Sigmoid colon (tissue), 7 donors: ENCODE data around the gene ZSWIM5. TPM values are rescaled to one million over a fixed set of nuclear protein-coding genes. Genes with fewer than 3 reads are reported as not detected.
"Not testable (repeated sequence)": the region's sequence is repeated elsewhere in the genome, so short reads cannot be mapped to it uniquely, and the experiment has no call there.

Source experiments
- DNase-seq: peaks from one replicate; pipeline ENCODE4 v3.0.0-alpha.2; 2019
- H3K27ac ChIP-seq, 4 donors: fragments of 200-600 bp; sonication (generic); one replicate each; pipeline ENCODE4 v1.5.1; 2016 to 2019; ENCODE audit warnings: mild to moderate bottlenecking in 1 of 4
- H3K27me3 ChIP-seq, 3 donors: fragments of 200-600 bp; sonication (generic); one replicate each; pipeline ENCODE4 v1.5.1; 2019; ENCODE audit warnings: mild to moderate bottlenecking in 1 of 3
- H3K36me3 ChIP-seq, 4 donors: fragments of 200-600 bp; sonication (generic); one replicate each; pipeline ENCODE4 v1.5.1; 2016 to 2019
- H3K4me1 ChIP-seq, 4 donors: fragments of 200-600 bp; sonication (generic); one replicate each; pipeline ENCODE4 v1.5.1; 2017 to 2019
- H3K4me3 ChIP-seq, 4 donors: fragments of 200-600 bp; sonication (generic); one replicate each; pipeline ENCODE4 v1.5.1; 2017 to 2019; ENCODE audit warnings: mild to moderate bottlenecking in 2 of 4, moderate library complexity in 1 of 4
- H3K9me3 ChIP-seq, 4 donors: fragments of 200-600 bp in 3 of 4; sonication (generic) in 3 of 4; one replicate each; pipeline versions ENCODE4 v1.5.1 to v1.6.1; 2013 to 2019
- CTCF ChIP-seq, 4 experiments: fragments of 450-650 bp in 3 of 4; fragments of 200-600 bp in 1 of 4; IDR thresholded peaks; one replicate each; pipeline ENCODE4 v1.5.1; 2016 to 2019; ENCODE audit warnings: antibody characterized with exemption in 4 of 4, mild to moderate bottlenecking in 3 of 4, moderate library complexity in 2 of 4
- EP300 ChIP-seq, 4 donors: sonication (generic); formaldehyde crosslinking; IDR thresholded peaks; one replicate each; pipeline ENCODE4 v1.6.1; 2017; ENCODE audit warnings: antibody characterized with exemption in 4 of 4
- POLR2A ChIP-seq, 2 donors: fragments of 450-650 bp; IDR thresholded peaks; one replicate each; pipeline ENCODE4 v1.6.1; 2016; ENCODE audit warnings: antibody characterized with exemption in 2 of 2, mild to moderate bottlenecking in 2 of 2, moderate library complexity in 2 of 2
- POLR2AphosphoS5 ChIP-seq, 4 donors: sonication (generic); formaldehyde crosslinking; IDR thresholded peaks; one replicate each; pipeline ENCODE4 v1.6.1; 2017; ENCODE audit warnings: antibody characterized with exemption in 4 of 4
- WGBS, 2 donors: extraction: QIAGEN DNeasy Blood & Tissue Kit; methylation state at CpG; one replicate each; pipeline ENCODE4 v1.1.7; 2013; 5-methylcytosine and 5-hydroxymethylcytosine counted together
- intact Hi-C: fragments of 100-400 bp; cut with DNase I; formaldehyde crosslinking; loops from one replicate; pipeline ENCODE4 v1.15.1; 2023
- polyA plus RNA-seq, 3 donors: library from polyadenylated mRNA; stranded (reverse); fragments of 200-250 nt; gene quantifications; one replicate each; pipeline ENCODE4 v1.2.3, GENCODE V29; 2013
- total RNA-seq, 4 donors: library from RNA; depleted of rRNA; stranded (reverse); fragments of >200 nt; gene quantifications; one replicate each; pipeline ENCODE4 v1.1.0, GENCODE V29; 2016
- donor health status: healthy with polysubstance abuse.
- donor health status: Bipolar disorder and iron deficiency.
- donor health status: healthy.

ZSWIM5 gene
- total and polyA plus RNA-seq, 7 donors, result 2.4 to 4.3 (median 3.2) TPM

- no peaks in the 10 kb centered on the region for H3K36me3 ChIP-seq
- H3K27me3 ChIP-seq, result no peaks in the 10 kb centered on the region
- intact Hi-C loops, result no loop called here
- H3K27ac ChIP-seq, result no peak overlapping the region
- DNase-seq, result no peak
- H3K9me3 ChIP-seq, result no peaks in the 10 kb centered on the region
- H3K4me3 ChIP-seq, result no peak overlapping the region
- H3K4me1 ChIP-seq, result peaks cover 0 to 1% (median 0%) of the 10 kb centered on the region in 4 donors
- no peak for TF ChIP-seq POLR2A (IDR thresholded peaks at IDR 0.05)
- no peak for TF ChIP-seq POLR2AphosphoS5 (IDR thresholded peaks at IDR 0.05)
Observed at GRCh38 chr1:45101947-45102346, 104.5 kb downstream of the ZSWIM5 start.

DNA sequence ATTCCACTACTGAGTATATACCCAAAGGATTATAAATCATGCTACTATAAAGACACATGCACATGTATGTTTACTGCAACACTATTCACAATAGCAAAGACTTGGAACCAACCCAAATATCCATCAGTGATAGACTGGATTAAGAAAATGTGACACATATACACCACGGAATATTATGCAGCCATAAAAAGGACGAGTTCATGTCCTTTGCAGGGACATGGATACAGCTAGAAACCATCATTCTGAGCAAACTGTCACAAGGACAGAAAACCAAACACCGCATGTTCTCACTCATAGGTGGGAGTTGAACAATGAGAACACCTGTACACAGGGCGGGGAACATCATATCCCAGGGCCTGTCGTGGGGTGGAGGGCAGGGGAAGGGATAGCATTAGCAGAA, 104.9 kb downstream of the ZSWIM5 start:
- H3K27ac ChIP-seq, H3K4me1 ChIP-seq, H3K27me3 ChIP-seq, intact Hi-C loops, H3K4me3 ChIP-seq, H3K36me3 ChIP-seq, H3K9me3 ChIP-seq, DNase-seq: not testable (repeated sequence)
- 44 to 66% methylated on average over 5 of the region's 5 CpGs for WGBS, 2 donors

GRCh38 chr1:45097944-45098343, 108.5 kb downstream of the ZSWIM5 start:
- intact Hi-C loops, result no loop called here
- Histone ChIP-seq H3K4me1 (peaks cover 0 to 6% (median 0%) of the 10 kb centered on the region in 4 donors), H3K27ac (no peak overlapping the region), H3K36me3 (no peaks in the 10 kb centered on the region), H3K4me3 (no peak overlapping the region), H3K9me3 (no peaks in the 10 kb centered on the region), H3K27me3 (no peaks in the 10 kb centered on the region)
- WGBS, 2 donors, result 96 to 100% methylated on average over 1 of the region's 1 CpG
- TF ChIP-seq EP300 (IDR thresholded peaks at IDR 0.05) (no peak), POLR2AphosphoS5 (IDR thresholded peaks at IDR 0.05) (no peak), POLR2A (IDR thresholded peaks at IDR 0.05) (no peak), CTCF (IDR thresholded peaks at IDR 0.05) (no peak)
- DNase-seq, result no peak

DNA sequence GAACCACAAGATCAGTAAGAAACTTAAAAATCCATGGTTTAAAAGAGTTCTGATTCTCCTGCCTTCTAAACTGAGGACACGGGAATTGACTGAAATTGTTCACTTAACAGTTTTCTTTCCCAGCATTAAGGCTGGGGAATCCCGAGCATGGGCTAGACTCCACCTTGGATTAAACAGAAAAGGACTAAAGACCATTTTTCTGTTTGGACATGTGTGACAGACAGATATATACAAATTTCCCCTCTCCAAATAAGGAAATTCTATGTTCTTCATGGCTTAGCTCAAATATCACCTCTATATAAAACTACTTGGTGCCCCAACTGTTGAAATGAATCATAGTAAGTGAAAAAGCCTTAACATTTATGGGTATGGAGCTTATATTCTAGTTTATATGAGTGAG, 109.3 kb downstream of the ZSWIM5 start:
- DNase-seq, result no peak
- Histone ChIP-seq H3K27me3 (no peaks in the 10 kb centered on the region), H3K36me3 (no peaks in the 10 kb centered on the region), H3K4me1 (peaks cover 0 to 6% (median 0%) of the 10 kb centered on the region in 4 donors), H3K27ac (no peak overlapping the region), H3K4me3 (no peak overlapping the region), H3K9me3 (no peaks in the 10 kb centered on the region)
- intact Hi-C loops, result no loop called here
- TF ChIP-seq CTCF (IDR thresholded peaks at IDR 0.05) (no peak), EP300 (IDR thresholded peaks at IDR 0.05) (no peak), POLR2A (IDR thresholded peaks at IDR 0.05) (no peak), POLR2AphosphoS5 (IDR thresholded peaks at IDR 0.05) (no peak)
- WGBS, 2 donors, result 80 to 83% methylated on average over 2 of the region's 2 CpGs

GRCh38 chr1:45095450-45095849, 111.0 kb downstream of the ZSWIM5 start:
- Histone ChIP-seq H3K9me3 (no peaks in the 10 kb centered on the region), H3K27me3 (no peaks in the 10 kb centered on the region), H3K27ac (no peak overlapping the region), H3K4me3 (no peak overlapping the region), H3K36me3 (no peaks in the 10 kb centered on the region), H3K4me1 (peaks cover 0 to 6% (median 0%) of the 10 kb centered on the region in 4 donors)
- intact Hi-C loops, result no loop called here
- no peak for DNase-seq
- whole genome bisulfite sequencing, 2 donors, result 91 to 95% methylated on average over 2 of the region's 2 CpGs
- TF ChIP-seq POLR2AphosphoS5 (IDR thresholded peaks at IDR 0.05), result no peak
- TF ChIP-seq POLR2A (IDR thresholded peaks at IDR 0.05), result no peak
- no peak for TF ChIP-seq EP300 (IDR thresholded peaks at IDR 0.05)
- no peak for TF ChIP-seq CTCF (IDR thresholded peaks at IDR 0.05)

DNA sequence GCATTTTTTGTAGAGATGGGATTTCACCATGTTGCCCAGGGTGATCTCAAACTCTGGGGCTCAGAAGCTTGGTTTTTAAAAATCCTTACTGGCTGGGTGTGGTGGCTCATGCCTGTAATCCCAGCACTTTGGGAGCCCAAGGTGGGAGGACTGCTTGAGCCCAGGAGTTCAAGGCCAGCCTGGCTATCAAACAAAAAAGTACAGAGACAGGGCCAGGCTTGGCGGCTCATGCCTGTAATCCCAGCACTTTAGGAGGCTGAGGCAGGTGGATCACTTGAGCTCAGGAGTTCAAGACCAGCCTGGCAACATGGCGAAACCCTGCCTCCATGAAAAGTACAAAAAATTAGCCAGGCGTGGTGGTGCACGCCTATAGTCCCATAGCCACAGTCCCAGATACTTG, 112.0 kb downstream of the ZSWIM5 start:
- H3K27ac ChIP-seq, DNase-seq, H3K4me3 ChIP-seq, H3K27me3 ChIP-seq, H3K4me1 ChIP-seq, H3K9me3 ChIP-seq, H3K36me3 ChIP-seq, intact Hi-C loops: not testable (repeated sequence)
- WGBS, 2 donors, result 97 to 98% methylated on average over 4 of the region's 4 CpGs
